ENCODE measurements around the gene TATDN2. TPM values are rescaled to one million over a fixed set of nuclear protein-coding genes. Genes with fewer than 3 reads are reported as not detected.
"Not testable (repeated sequence)": the region's sequence is repeated elsewhere in the genome, so short reads cannot be mapped to it uniquely, and the experiment has no call there.

TATDN2 gene
- total RNA-seq, 4 donors from 2014 or later, result 15.9 to 55.7 (median 26.7) TPM

DNA sequence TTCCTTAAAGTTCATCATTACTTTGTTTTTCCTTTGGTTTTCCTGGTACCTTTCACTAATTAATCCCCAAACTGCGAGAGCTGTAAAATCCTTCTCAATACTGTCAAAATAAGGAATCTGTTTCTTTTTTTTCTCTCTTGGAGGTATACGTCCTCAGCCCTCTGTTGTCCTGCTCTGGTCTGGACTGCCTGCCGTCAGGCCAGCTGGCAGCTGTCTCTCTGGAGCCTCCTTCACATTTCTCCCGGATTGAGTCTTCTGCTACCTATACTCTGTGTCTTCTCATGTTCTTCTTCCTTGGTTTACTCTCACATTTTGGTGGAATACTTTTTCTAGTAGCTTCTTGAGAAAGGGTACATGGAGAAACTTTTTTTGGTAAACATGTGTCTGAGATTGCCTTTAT lies 13.8 kb downstream of the TATDN2 start:
- no peak overlapping the region for H3K4me3 ChIP-seq
- TF ChIP-seq POLR2A (IDR thresholded peaks at IDR 0.05), result no peak
- TF ChIP-seq, protein P1, sequence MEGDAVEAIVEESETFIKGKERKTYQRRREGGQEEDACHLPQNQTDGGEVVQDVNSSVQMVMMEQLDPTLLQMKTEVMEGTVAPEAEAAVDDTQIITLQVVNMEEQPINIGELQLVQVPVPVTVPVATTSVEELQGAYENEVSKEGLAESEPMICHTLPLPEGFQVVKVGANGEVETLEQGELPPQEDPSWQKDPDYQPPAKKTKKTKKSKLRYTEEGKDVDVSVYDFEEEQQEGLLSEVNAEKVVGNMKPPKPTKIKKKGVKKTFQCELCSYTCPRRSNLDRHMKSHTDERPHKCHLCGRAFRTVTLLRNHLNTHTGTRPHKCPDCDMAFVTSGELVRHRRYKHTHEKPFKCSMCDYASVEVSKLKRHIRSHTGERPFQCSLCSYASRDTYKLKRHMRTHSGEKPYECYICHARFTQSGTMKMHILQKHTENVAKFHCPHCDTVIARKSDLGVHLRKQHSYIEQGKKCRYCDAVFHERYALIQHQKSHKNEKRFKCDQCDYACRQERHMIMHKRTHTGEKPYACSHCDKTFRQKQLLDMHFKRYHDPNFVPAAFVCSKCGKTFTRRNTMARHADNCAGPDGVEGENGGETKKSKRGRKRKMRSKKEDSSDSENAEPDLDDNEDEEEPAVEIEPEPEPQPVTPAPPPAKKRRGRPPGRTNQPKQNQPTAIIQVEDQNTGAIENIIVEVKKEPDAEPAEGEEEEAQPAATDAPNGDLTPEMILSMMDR (IDR thresholded peaks at IDR 0.05), result no peak
- H3K27ac ChIP-seq, result peak overlapping the region; percentile 4 to 41
- H3K4me1 ChIP-seq, result no peaks in the 10 kb centered on the region
- intact Hi-C loops (cut with DNase I; ENCODE audit: low total_unique reads), result no loop called here
- H3K27me3 ChIP-seq, result no peaks in the 10 kb centered on the region
- no peak for DNase-seq
- no peaks in the 10 kb centered on the region for H3K36me3 ChIP-seq
- no peaks in the 10 kb centered on the region for H3K9me3 ChIP-seq

DNA sequence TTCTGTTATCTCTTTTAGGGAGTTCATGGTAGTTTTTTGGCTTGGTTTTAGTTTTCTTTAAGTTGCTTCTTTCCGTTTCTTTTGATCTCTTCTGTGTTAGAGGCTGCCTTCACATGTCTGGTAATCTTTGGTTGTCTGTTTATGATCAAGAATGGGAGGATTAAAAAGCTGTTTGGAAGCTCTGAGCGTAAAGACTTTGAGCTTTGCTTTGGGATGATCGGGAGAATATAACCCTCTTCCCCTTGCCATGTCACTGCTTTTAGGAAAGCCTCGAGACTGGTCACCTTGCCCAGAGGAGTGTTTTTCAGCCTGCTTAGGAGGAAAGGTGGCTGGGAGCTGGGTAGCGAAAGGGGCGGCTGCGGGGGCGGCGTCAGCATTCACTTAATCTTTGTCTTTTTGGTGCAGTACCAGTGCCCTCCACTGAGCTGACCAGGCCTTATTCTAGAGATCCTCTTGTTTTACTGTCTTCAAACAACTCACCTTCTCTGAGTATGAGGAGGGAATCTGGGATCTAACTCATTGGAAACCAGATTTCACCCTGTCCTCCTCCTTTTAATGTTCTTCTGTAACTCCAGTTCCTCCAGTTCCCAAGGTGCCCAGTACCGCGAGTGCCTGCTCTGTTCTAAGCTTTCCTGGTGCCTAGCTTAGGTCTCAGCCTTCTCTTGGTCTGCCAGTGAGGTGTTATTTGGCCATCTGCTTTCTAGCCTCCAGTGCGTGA lies 15.5 kb downstream of the TATDN2 start:
- no peak for TF ChIP-seq POLR2A (IDR thresholded peaks at IDR 0.05)
- TF ChIP-seq, protein P1 (IDR thresholded peaks at IDR 0.05), result peak; percentile 43 to 59 (median 48)

DNA sequence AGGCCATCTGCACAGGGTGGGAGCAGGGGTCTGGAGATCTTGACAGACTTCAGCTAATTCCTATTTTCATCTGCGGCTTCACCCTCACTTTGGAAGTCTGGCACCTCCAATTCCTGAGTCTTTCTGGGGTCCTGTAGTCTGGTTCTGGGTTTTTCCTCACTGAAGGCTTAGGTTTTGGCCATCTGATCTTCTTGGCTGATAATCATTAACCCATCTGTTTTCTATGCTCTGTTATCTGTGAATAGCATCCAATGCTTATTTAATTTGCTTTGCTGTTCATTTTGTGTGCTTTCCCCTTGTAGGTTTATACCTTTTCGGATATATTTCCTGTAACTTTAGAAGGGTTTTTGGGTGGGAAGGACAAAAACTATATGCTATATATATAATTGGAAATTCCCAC lies 17.6 kb downstream of the TATDN2 start:
- H3K4me1 ChIP-seq, result peaks cover 0 to 4% of the 10 kb centered on the region in 2 donors
- H3K27me3 ChIP-seq, result no peaks in the 10 kb centered on the region
- DNase-seq, result no peak

More for the DNA sequence above, 15.5 kb downstream of the TATDN2 start:
- peak; percentile 46 to 69 for DNase-seq
- Histone ChIP-seq H3K36me3 (no peaks in the 10 kb centered on the region), H3K9me3 (no peaks in the 10 kb centered on the region), H3K27me3 (no peaks in the 10 kb centered on the region), H3K27ac (peak overlapping the region; percentile 75 to 79), H3K4me1 (peaks cover 0 to 4% of the 10 kb centered on the region in 2 donors), H3K4me3 (no peak overlapping the region)
- intact Hi-C loops (cut with DNase I; ENCODE audit: low total_unique reads), result no loop called here

DNA sequence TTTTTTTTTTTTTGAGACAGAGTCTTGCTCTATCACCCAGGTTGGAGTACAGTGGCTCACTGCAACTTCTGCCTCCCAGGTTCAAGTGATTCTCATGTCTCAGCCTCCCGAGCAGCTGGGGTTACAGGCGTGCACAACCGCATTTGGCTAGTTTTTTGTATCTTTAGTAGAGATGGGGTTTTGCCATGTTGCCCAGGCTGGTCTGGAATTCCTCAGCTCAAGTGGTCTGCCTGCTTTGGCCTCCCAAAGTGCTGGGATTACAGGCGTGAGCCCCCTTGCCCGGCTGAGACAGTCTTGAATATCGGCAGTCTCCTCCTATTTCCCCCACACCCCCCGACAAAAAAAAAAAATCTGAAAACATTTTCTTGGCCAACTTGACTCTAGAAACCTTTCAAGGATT lies 18.7 kb downstream of the TATDN2 start:
- H3K9me3 ChIP-seq; intact Hi-C loops (cut with DNase I; ENCODE audit: low total_unique reads); H3K36me3 ChIP-seq; H3K27ac ChIP-seq; H3K27me3 ChIP-seq; DNase-seq; H3K4me3 ChIP-seq; H3K4me1 ChIP-seq: not testable (repeated sequence)

More for the DNA sequence above, 17.6 kb downstream of the TATDN2 start:
- H3K4me3 ChIP-seq, result no peak overlapping the region
- H3K9me3 ChIP-seq, result no peaks in the 10 kb centered on the region
- intact Hi-C loops (cut with DNase I; ENCODE audit: low total_unique reads), result no loop called here
- no peak overlapping the region for H3K27ac ChIP-seq
- no peak for TF ChIP-seq POLR2A (IDR thresholded peaks at IDR 0.05)
- TF ChIP-seq, protein P1 (IDR thresholded peaks at IDR 0.05), result no peak
- no peaks in the 10 kb centered on the region for H3K36me3 ChIP-seq

DNA sequence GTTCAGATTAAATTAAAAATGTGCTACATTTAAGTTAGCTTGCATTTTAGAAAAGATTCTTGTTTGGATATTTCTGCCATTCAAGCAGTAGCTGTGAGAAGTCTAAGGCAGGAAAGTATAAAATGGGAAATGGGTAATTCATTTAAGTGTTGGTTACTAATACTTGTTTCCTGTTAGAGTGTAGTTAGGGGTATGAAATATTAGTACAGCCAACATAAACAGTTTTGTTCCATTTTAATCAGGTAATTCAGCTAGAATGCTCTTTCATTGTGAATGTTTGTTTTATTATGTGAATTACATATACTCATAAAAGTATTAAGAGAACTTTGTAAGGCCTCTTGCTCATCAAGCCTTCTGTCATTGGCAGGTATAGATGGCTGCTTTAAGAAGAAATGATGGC lies 19.9 kb downstream of the TATDN2 start:
- Histone ChIP-seq H3K27me3 (no peaks in the 10 kb centered on the region), H3K27ac (no peak overlapping the region), H3K36me3 (no peaks in the 10 kb centered on the region), H3K4me1 (peaks cover 0 to 7% of the 10 kb centered on the region in 2 donors), H3K9me3 (no peaks in the 10 kb centered on the region), H3K4me3 (no peak overlapping the region)
- intact Hi-C loops (cut with DNase I; ENCODE audit: low total_unique reads), result no loop called here
- DNase-seq, result no peak
- TF ChIP-seq, protein P1 (IDR thresholded peaks at IDR 0.05), result no peak
- no peak for TF ChIP-seq POLR2A (IDR thresholded peaks at IDR 0.05)

Data from uterus (tissue), 4 donors.